Skin of body (tissue), 3 donors: ENCODE results near the gene KRTAP5-11. TPM values are rescaled to one million over a fixed set of nuclear protein-coding genes. Genes with fewer than 3 reads are reported as not detected.

Source experiments
- DNase-seq: peaks from one replicate; lab custom pipeline; 2025; lab: John Stamatoyannopoulos, UW
- small RNA-seq: library from RNA; depleted of rRNA; stranded (forward); fragments of <200 nt; gene quantifications from one replicate; pipeline ENCODE3, GENCODE V24; 2014; ENCODE audit warnings: low replicate concordance
- total RNA-seq: library from RNA; depleted of rRNA; stranded (reverse); fragments of >200 nt; gene quantifications from one replicate; pipeline ENCODE4 v1.2.3, GENCODE V29; 2014

The KRTAP5-11 gene
- total RNA-seq, 1 donor from 2014 or later = 2.2 TPM

DNA sequence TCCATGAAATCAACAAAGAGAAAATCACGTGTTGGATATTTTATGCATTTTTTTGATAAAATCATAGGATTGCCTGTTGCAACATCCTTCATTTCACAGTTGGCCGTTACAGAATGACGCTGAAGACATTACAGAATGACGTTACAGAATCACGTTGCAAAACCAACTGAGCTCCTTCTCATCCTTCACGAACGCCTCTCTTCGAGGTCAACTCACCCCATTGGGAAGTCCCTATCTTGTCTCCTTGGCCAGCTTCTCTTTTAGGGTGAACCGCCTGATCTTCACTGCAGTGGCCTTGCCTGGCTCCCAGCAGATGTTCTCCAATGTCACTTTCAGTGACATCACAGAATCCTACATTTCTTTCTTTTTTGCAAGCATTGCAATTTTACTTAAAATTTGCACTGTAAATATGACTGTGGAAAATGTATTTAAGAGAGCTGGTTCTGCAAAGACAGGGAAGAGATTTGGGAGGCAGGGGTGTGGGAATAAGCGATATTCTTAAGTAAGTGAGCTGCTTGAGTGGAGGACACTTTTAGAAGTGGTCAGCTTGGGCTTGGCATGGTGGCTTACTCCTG lies 50.6 kb downstream of the KRTAP5-11 start:
- DNase-seq = no peak

Small RNA genes lying within 50 kb of the gene (small RNA-seq; reads per million reads assigned to genes)
- not detected for gene AP000867.1
- not detected for gene KRTAP5-14P

Other genes starting within 250 kb of the KRTAP5-11 start
- gene DHCR7, start 134.5 kb downstream of the KRTAP5-11 start, total RNA-seq = 34.5 TPM
- 34.6 TPM for gene NADSYN1, start 129.7 kb downstream of the KRTAP5-11 start, total RNA-seq
- 0.89 TPM for gene KRTAP5-7, start 55.6 kb downstream of the KRTAP5-11 start, total RNA-seq
- gene KRTAP5-8, start 44.9 kb downstream of the KRTAP5-11 start, total RNA-seq = 2.5 TPM
- gene KRTAP5-9, start 34.5 kb downstream of the KRTAP5-11 start, total RNA-seq = not detected
- 1.5 TPM for gene KRTAP5-10, start 17.3 kb downstream of the KRTAP5-11 start, total RNA-seq